ENCODE results near the gene CASD1.

The CASD1 gene

DNA sequence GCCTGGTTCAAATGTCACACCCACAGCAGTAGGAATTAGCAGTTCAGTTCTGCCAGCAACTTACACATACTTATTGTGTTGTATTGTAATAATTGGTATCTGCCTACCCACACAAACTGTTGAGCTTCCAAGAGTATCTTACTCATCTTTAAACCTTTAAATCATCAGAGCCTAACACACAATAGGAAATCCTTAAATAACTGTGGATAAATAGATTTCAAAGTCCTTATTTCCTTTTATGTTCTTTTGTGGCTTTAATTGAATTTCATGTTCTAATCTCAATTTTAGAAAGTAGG, 3.9 kb downstream of the CASD1 start:
- no peak for DNase-seq

- no peak for DNase-seq
Observed at GRCh38 chr7:94514140-94514889, 4.7 kb downstream of the CASD1 start.

GRCh38 chr7:94514917-94515316, 5.3 kb downstream of the CASD1 start:
- DNase-seq = no peak

- DNase-seq = no peak
Observed at GRCh38 chr7:94525923-94526322, 16.3 kb downstream of the CASD1 start.

DNA sequence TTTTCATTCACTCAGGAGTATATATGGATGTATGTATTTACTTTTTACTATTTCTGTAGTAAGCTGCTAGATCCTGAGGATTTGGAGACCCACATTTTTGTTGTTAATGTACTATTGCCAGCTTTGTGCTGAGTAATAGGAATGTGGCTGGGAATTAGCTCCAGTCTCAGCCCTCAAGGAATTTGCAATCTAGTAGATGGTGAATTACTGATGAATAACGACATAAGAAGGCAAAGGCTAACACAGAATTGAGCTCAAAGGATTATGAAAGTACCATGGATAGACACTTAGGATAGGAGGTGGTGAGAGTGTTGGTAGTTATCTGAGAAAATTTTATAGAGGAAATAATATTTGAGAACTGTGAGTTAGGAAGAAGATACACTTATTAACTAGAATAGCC, 19.9 kb downstream of the CASD1 start:
- no peak for DNase-seq

DNA sequence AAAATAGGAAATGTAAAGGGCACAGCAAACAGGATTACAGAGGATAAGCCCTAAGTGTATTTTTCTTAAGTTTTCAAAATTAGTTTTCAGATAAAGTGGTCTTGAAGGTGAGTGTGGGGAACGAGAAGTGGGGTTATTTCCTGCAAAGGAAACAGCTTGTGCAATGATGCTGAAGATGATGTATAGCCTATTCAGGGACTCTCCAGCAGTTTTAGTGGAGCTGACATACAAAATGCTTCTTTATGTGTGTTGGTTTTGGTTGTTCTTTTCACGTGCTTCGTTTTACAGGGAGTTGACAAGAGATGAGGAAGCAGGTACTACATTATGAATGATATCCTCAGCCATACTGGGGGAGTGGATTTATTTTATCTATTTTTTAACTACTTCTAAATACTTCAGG, 20.5 kb downstream of the CASD1 start:
- peak in 1 of 2 experiments; percentile 7 for DNase-seq

GRCh38 chr7:94532676-94533075, 23.1 kb downstream of the CASD1 start:
- DNase-seq = no peak

DNA sequence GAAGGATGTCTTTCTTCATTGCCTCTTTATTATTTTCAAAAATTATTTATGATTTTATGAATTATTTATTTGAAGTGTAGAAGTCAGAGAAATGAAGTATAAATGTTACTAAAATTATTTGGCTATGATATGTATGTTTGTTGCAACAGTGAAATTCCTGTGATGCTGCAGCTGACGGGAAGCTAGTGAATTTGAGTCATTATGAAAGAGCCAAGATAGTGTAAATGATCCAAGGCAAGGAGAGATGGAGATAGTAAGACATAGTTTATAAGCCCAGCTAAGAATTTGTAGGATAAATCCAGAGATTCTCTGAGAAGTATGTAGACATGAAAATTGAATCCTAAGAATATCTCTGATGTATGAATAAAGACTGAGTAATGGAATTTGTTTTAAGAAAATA, 30.8 kb downstream of the CASD1 start:
- no peak for DNase-seq

GRCh38 chr7:94547126-94547525, 37.5 kb downstream of the CASD1 start:
- no peak for DNase-seq

DNA sequence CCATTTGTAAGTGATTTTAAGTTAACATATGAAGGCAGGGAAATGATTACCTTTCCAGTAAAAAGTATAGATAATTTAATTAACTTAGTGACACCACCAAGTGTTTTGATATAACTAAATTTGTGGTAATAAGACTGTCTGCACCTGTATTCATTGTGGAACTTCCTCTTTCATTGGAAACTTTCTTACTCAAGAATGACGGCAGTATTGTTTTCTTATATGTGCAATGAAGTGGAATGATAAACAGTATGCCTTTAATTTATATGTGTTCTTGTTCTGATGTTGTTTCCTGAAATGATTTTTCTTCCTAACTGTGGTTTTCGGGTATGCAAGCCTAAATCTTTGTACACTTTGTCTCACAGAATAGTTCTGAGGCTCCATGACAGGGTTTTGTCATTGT, 46.4 kb downstream of the CASD1 start:
- no peak for DNase-seq

- DNase-seq = no peak
Observed at GRCh38 chr7:94557215-94557614, 47.6 kb downstream of the CASD1 start.

DNA sequence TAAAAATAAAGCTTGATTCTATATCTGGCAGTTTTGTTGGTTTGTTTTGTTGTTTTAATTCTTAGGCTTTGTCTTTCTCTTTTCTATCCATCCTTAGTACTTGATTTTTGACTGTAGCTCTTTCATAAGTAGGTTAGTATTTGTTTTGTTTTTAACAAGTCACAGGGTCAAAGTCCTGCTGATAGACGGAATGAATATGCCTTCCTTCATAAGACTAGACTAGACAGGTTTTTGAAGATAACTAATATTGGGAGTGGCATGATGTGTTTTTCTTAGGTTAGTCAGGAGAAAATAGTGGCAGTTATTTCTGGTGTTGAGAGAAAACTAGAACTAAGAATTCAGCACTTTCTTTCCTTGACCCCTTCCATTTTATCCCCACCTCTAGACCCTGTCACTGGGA, 50.4 kb downstream of the CASD1 start:
- DNase-seq = no peak

DNA sequence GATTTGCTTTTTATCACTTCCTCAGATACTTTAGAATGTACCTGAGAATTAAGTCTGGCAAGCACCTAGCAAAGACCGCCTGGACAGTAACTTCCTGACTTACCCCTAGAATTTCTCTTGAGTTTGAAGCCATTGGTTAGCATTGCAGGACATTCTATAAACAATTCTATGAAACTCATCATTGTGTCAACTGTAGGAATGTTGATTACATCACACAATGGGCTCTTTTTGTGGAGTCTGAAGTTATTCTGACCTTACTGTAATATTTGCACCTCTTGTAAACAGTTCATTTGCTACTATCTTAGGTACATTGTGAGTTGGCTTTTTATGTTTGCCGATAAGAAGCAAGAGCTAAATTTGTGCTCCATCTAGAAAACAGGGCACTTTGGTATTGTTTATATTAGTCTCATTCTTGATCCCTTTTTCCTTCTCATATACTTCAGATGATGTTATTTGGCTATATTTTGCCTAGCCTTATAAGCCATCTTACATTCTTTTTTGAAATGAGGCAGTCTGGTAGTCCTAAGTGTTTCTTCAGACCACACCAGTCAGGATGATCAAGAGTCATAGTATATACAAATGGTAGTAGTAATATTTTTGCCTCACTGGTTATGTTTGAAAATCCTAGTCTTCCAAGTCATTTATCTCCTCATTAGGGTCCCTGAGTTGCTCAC, 52.4 kb downstream of the CASD1 start:
- DNase-seq = no peak

DNA sequence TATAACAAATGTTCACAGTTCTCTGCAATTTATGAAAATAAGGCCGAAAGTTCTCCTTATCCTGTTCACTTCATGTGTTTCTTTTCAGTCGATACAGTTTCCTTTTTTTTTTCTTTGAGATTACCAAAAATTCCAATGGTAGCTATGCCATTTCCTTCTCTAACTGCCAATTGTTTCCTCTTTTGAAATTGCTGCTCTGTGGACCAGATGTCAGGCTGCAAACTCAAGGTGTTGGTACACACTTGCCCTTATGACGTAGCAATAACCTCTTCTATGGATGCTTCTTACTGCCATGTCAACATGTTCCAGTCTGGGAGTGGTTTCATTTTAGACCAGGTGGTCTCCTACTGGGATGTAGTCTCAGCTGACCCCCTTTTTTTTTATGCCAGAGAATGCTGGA, 52.9 kb downstream of the CASD1 start:
- DNase-seq = no peak

DNA sequence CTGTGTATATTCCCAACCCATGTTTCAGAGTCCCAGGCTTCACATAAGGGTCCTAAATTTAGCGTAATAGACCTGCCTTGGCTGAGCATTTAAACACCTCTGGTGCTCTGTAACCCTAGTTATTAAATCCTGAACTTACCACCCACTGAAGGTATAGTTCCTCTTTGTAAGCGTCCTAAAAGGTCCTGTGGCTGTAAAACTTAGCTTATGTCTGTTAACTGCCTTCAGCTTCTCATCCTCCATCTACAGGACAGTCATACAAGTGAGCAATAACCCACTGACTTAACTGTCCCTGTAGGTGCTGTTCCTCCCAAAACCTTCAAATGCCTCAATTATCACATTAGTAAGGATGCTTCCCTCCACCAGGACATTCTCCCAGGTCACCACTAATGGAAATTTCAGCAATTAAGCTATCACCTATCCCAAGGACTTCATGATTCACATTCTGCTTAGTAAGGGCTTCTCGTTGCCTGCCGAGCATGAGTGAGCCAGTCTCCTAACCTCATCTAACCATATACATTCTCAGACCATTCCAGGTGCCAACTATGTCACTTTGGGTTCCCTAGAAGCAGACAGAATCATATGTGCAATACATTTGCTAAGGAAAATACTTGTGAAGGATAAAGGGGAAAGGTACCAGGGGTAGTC, 55.8 kb downstream of the CASD1 start:
- DNase-seq = no peak

- DNase-seq = no peak
Observed at GRCh38 chr7:94567396-94567795, 57.8 kb downstream of the CASD1 start.

GRCh38 chr7:94571816-94572215, 62.2 kb downstream of the CASD1 start:
- no peak for DNase-seq

DNA sequence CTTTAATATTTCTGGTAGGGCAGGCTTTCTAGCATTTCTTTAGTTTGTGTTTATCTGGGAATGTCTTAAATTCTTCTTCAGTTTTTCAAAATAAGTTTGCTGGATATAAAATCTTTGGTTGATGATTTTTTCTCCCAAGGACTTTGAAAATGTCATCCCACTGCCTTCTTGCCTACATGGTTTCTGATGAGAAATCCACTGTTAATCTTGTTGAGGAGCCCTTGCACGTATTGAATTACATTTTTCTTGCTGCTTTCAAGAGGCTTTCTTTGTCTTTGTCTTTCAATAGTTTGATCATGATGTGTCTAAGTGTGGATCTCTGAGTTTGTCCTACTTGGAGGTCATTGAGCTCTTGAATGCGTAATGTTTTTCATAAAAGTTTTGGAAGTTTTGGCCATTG, 66.0 kb downstream of the CASD1 start:
- no peak for DNase-seq

DNA sequence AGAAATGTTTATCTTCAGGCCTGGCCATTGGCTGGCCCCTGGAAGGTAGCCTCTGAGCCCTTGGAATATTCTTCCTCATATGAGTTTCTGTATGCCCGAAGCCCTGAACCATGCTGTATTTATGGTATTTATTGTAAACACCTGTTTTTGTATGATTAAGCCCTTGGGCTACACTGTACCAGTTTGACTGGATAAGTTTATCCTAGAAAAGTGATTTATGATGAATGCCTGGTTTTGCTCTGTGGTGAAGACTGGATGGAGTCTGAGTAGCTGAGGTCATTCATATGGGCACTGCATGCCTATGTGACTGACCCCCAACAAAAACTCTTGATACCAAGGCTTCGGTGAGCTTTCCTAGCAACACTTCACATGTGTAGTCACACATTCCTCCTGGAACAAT, 66.7 kb downstream of the CASD1 start:
- no peak for DNase-seq

GRCh38 chr7:94577357-94577756, 67.7 kb downstream of the CASD1 start:
- DNase-seq = no peak

GRCh38 chr7:94578614-94579013, 69.0 kb downstream of the CASD1 start:
- no peak for DNase-seq

GRCh38 chr7:94579470-94579869, 69.9 kb downstream of the CASD1 start:
- DNase-seq = no peak

GRCh38 chr7:94580601-94581000, 71.0 kb downstream of the CASD1 start:
- DNase-seq = peak; percentile 5 to 19

DNA sequence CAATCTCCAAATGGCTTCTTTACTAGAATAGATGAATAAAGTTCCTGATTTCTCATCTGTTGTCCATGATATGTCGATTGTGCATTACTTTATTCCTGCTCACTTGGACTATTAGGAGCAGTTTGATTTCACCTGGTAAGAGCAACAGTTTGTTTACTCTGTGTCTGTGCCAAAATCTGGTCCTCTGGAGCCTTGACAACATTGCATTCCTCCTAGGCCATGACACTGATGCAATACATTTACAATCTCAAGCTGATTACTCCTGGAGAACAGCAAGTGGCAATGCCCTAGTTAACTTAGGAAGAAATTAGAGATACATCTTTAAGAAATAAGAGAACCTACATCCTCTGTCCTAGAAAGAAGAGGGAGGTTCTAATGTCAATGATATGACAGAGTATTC, 74.5 kb downstream of the CASD1 start:
- DNase-seq = no peak

DNA sequence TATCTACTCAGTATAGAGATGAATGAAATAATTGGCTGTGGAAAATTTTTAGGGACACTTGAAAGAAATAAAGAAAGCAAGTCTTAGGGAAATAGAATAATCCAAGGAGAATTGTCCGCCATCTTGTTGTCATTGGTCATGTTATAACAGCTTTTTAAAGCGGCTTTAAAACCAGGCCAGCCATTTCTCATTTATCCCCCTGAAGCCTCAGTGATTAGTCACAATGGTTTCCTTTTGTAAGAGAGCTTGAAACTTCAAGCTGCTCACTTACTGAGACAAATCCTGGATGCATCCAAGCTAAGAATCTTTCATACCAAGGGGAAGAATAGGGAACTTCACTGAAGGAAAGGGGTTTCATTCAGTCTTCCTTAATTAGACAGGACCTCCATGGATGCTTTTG, 78.5 kb downstream of the CASD1 start:
- DNase-seq = no peak

All from NCI-H524 (cell line).